Keratinocyte (primary cell): ENCODE results near the gene ZC3H18. TPM values are rescaled to one million over a fixed set of nuclear protein-coding genes. Genes with fewer than 3 reads are reported as not detected.
A peak's percentile ranks its signal among the peaks of the same experiment; 100 is the strongest.

Experiments used
- DNase-seq: peaks from one replicate; pipeline ENCODE4 v3.0.0-alpha.2; 2011; ENCODE audit warnings: low read depth, missing footprints, low spot score
- FAIRE-seq: peaks from 2 replicates; lab custom pipeline; 2011; peaks lifted over from hg19 to GRCh38; lab: Jason Lieb, UNC
- H2AFZ ChIP-seq: 2 replicates; pipeline ENCODE4 v1.6.0; 2012; ENCODE audit warnings: low read length, control low read depth, inconsistent platforms; ENCODE audit not compliant: control insufficient read depth
- H3K27ac ChIP-seq: 2 replicates; pipeline ENCODE4 v1.5.1; 2011; ENCODE audit warnings: low read length; ENCODE audit not compliant: control insufficient read depth, insufficient read depth
- H3K27me3 ChIP-seq: 3 replicates; pipeline ENCODE4 v1.6.0; 2011; ENCODE audit warnings: low read length; ENCODE audit not compliant: control insufficient read depth, insufficient read depth; ENCODE audit errors: extremely low read depth
- H3K36me3 ChIP-seq, 2 experiments: 2 replicates in 1 of 2; 3 replicates in 1 of 2; pipeline ENCODE4 v1.5.1; 2011; ENCODE audit warnings: low read length in 2 of 2, mild to moderate bottlenecking in 1 of 2; ENCODE audit not compliant: control insufficient read depth in 2 of 2, insufficient read depth in 2 of 2; ENCODE audit errors: extremely low read depth in 1 of 2
- H3K4me1 ChIP-seq: 3 replicates; pipeline ENCODE4 v1.5.1; 2011; ENCODE audit warnings: low read length; ENCODE audit not compliant: control insufficient read depth, insufficient read depth; ENCODE audit errors: extremely low read depth
- H3K4me2 ChIP-seq: 3 replicates; pipeline ENCODE4 v1.6.0; 2011; ENCODE audit warnings: low read depth, low read length; ENCODE audit not compliant: control insufficient read depth, insufficient read depth; ENCODE audit errors: extremely low read depth
- H3K4me3 ChIP-seq, 3 experiments: fragments of 200-600 bp in 1 of 3; sonication (generic) in 1 of 3; 2 replicates in 2 of 3; 3 replicates in 1 of 3; pipeline ENCODE4 v1.5.1; 2011 to 2016; ENCODE audit warnings: low read length in 3 of 3, mild to moderate bottlenecking in 3 of 3, control low read depth in 2 of 3, inconsistent platforms in 1 of 3, low read depth in 1 of 3, mixed read lengths in 1 of 3, mixed run types in 1 of 3, moderate library complexity in 1 of 3; ENCODE audit not compliant: control insufficient read depth in 2 of 3, insufficient read depth in 2 of 3; ENCODE audit errors: extremely low read depth in 1 of 3
- H3K79me2 ChIP-seq: 2 replicates; pipeline ENCODE4 v1.6.0; 2012; ENCODE audit warnings: low read length; ENCODE audit not compliant: control insufficient read depth, insufficient read depth
- H3K9ac ChIP-seq: 3 replicates; pipeline ENCODE4 v1.6.0; 2011; ENCODE audit warnings: low read length; ENCODE audit not compliant: control insufficient read depth, insufficient read depth; ENCODE audit errors: extremely low read depth
- H3K9me1 ChIP-seq: 3 replicates; pipeline ENCODE4 v1.6.0; 2011; ENCODE audit warnings: low read length; ENCODE audit not compliant: control insufficient read depth, insufficient read depth; ENCODE audit errors: extremely low read depth
- H3K9me3 ChIP-seq: 2 replicates; pipeline ENCODE4 v1.5.1; 2012; ENCODE audit warnings: low read depth, low read length; ENCODE audit not compliant: control insufficient read depth
- H4K20me1 ChIP-seq: 3 replicates; pipeline ENCODE4 v1.6.0; 2011; ENCODE audit warnings: low read length; ENCODE audit not compliant: control insufficient read depth, insufficient read depth; ENCODE audit errors: extremely low read depth
- CTCF ChIP-seq, 3 experiments: IDR thresholded peaks in 1 of 3; conservative IDR thresholded peaks in 1 of 3; optimal IDR thresholded peaks in 1 of 3; 2 replicates in 2 of 3; 3 replicates in 1 of 3; pipeline versions ENCODE3 to v1.5.1; 2011; ENCODE audit warnings: low read length in 3 of 3, mild to moderate bottlenecking in 3 of 3, moderate library complexity in 2 of 3, control low read depth in 1 of 3, inconsistent platforms in 1 of 3; ENCODE audit not compliant: insufficient read depth in 2 of 3; ENCODE audit errors: extremely low read depth in 1 of 3
- EZH2 ChIP-seq: IDR thresholded peaks from one replicate; pipeline ENCODE4 v1.6.1; 2012; ENCODE audit warnings: inconsistent platforms, mild to moderate bottlenecking, low read length, moderate library complexity
- dilution Hi-C: fragments of 300-500 bp; cut with MboI; formaldehyde crosslinking; loops from one replicate; pipeline ENCODE4 v1.7.0; 2020; ENCODE audit warnings: low sequenced_read_pairs; ENCODE audit not compliant: extremely low pct_ligation_motif_present
- polyA plus RNA-seq, 5 experiments: library from polyadenylated mRNA; depleted of rRNA in 3 of 5; stranded (reverse) in 3 of 5; stranded (forward) in 1 of 5; unstranded in 1 of 5; fragments of >200 nt; gene quantifications; 1 replicate in 1 of 5; 2 replicates in 3 of 5; 3 replicates in 1 of 5; pipeline versions ENCODE4 v1.2.1 to v1.2.3, GENCODE V29; 2011 to 2012; ENCODE audit warnings: missing spikeins in 2 of 5, low read depth in 1 of 5, low replicate concordance in 1 of 5

Gene ZC3H18
- polyA plus RNA-seq, 1 donor (not counting 4 experiments of a cell fraction or from before 2014, with no cell fraction given) = 7.5 TPM

- Histone ChIP-seq H3K27me3 (peaks cover 71% of the 10 kb centered on the region), H3K4me1 (peaks cover 20% of the 10 kb centered on the region), H3K9me1 (peaks cover 2% of the 10 kb centered on the region), H3K79me2 (no peaks in the 10 kb centered on the region), H3K36me3 (no peaks in the 10 kb centered on the region), H3K4me2 (no peak overlapping the region), H4K20me1 (peaks cover 10% of the 10 kb centered on the region), H2AFZ (no peak overlapping the region), H3K9ac (no peak overlapping the region), H3K9me3 (no peaks in the 10 kb centered on the region), H3K27ac (no peak overlapping the region), H3K4me3 (no peak overlapping the region)
- FAIRE-seq (no peak), DNase-seq (no peak)
- TF ChIP-seq CTCF (optimal IDR thresholded peaks at IDR 0.05 in 1 of 3, IDR thresholded peaks at IDR 0.05 in 1 of 3, conservative IDR thresholded peaks at IDR 0.05 in 1 of 3; ENCODE audit: extremely low read depth in 1 of 3, insufficient read depth in 2 of 3, low read length in 3 of 3) (no peak), EZH2 (peak; percentile 60)
- dilution Hi-C loops = no loop called here
Measured at GRCh38 chr16:88639231-88640038, 69.2 kb downstream of the ZC3H18 start.

- Histone ChIP-seq H2AFZ (no peak overlapping the region), H3K36me3 (no peaks in the 10 kb centered on the region), H3K4me1 (peaks cover 16% of the 10 kb centered on the region), H3K27me3 (peaks cover 69% of the 10 kb centered on the region), H3K9ac (no peak overlapping the region), H3K27ac (no peak overlapping the region), H3K9me3 (no peaks in the 10 kb centered on the region), H3K4me2 (no peak overlapping the region), H3K79me2 (no peaks in the 10 kb centered on the region), H3K9me1 (peaks cover 2% of the 10 kb centered on the region), H3K4me3 (no peak overlapping the region), H4K20me1 (peaks cover 10% of the 10 kb centered on the region)
- FAIRE-seq (no peak), DNase-seq (no peak)
- TF ChIP-seq CTCF (optimal IDR thresholded peaks at IDR 0.05 in 1 of 3, IDR thresholded peaks at IDR 0.05 in 1 of 3, conservative IDR thresholded peaks at IDR 0.05 in 1 of 3; ENCODE audit: extremely low read depth in 1 of 3, insufficient read depth in 2 of 3, low read length in 3 of 3) (no peak), EZH2 (peak; percentile 11)
- dilution Hi-C loops = no loop called here
Measured at GRCh38 chr16:88640039-88640495, 69.9 kb downstream of the ZC3H18 start.
